ENCODE data around the gene ADPRH.

Gene ADPRH

DNA sequence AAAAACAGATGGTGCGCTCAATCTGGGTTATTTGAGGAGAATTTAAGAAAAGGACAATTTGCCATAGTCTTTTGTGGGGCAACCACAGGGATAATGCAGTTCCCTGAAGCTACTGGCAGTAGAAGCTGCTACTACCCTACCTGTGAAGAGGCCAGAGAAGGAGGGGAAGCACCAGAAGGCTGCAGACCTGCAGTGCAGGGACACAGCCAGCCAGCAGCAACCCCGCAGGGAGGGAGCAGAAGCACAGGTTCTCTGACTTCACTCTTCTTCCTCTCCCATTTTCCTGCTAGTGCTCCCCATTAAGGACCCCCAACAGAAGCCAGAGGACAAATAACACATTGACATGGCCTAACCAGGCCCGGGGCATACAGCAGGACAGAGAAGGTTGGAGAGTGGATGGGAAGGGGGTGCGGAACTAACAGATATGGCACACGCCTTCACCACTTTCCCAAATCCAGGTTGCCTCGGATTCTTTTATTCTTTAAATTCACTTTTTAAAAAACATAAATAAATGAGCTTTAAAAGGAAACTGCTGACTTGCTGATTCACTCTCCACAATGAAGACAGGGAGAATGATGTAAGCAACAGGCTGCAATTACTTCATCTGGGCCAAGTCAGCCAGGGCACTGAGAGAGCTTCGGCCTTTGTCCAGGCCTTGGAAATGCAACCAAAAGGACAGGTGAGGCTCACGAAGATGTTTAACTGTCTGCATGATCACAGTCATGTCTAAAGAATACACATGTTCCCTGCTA is 51.0 kb downstream of the ADPRH start:
- H2BK120ac ChIP-seq (ENCODE audit: low read depth, low read length): no peak overlapping the region
- peaks cover 7 to 12% of the 10 kb centered on the region in 2 donors for H3K4me1 ChIP-seq (ENCODE audit: control insufficient read depth in 2 of 2, insufficient read depth in 1 of 2, low read depth in 1 of 2, low read length in 2 of 2)
- no peak overlapping the region for H3K4ac ChIP-seq (ENCODE audit: low read length)
- H3K18ac ChIP-seq (ENCODE audit: low read length): no peak overlapping the region
- no peak overlapping the region for H3K14ac ChIP-seq (ENCODE audit: low read length)
- no peak overlapping the region for H3K9ac ChIP-seq (ENCODE audit: low read depth, low read length, poor library complexity)
- WGBS, 2 donors (ENCODE audit: extremely low coverage in 2 of 2, insufficient read length in 2 of 2, insufficient replicate concordance in 1 of 2): no CpG with 5 or more reads among the region's 8 CpGs
- H3K23ac ChIP-seq (ENCODE audit: low read depth, low read length, poor library complexity): no peak overlapping the region
- no peak overlapping the region for H2BK15ac ChIP-seq (ENCODE audit: low read length)
- no peak overlapping the region for H3K27ac ChIP-seq (replicated peaks; ENCODE audit: low read length)
- H2AFZ ChIP-seq (ENCODE audit: low read length): no peak overlapping the region
- no peaks in the 10 kb centered on the region for H3K36me3 ChIP-seq (replicated peaks in 1 of 2; ENCODE audit: control insufficient read depth in 2 of 2, insufficient read depth in 2 of 2, low read length in 2 of 2)
- no peaks in the 10 kb centered on the region for H3K79me1 ChIP-seq (ENCODE audit: low read depth, low read length)
- H3K9me3 ChIP-seq (replicated peaks in 1 of 2; ENCODE audit: control insufficient read depth in 2 of 2, insufficient read depth in 1 of 2, low read depth in 1 of 2, low read length in 2 of 2): no peaks in the 10 kb centered on the region
- H2BK12ac ChIP-seq (ENCODE audit: low read length): no peak overlapping the region
- H3K27me3 ChIP-seq (ENCODE audit: control insufficient read depth in 3 of 3, insufficient read depth in 3 of 3, low read depth in 1 of 3, low read length in 3 of 3): no peaks in the 10 kb centered on the region
- H2AK5ac ChIP-seq (ENCODE audit: low read depth, low read length): no peak overlapping the region
- H3K4me2 ChIP-seq (ENCODE audit: insufficient read depth, low read length, poor library complexity, severe bottlenecking): no peak overlapping the region
- no peak for DNase-seq (ENCODE audit: low spot score)
- no peak overlapping the region for H4K91ac ChIP-seq (ENCODE audit: low read depth, low read length, poor library complexity)
- no peak overlapping the region for H3K4me3 ChIP-seq (ENCODE audit: low read length in 2 of 2)
- no peak overlapping the region for H2BK5ac ChIP-seq (ENCODE audit: low read length)
- no peak overlapping the region for H4K8ac ChIP-seq (ENCODE audit: low read depth, low read length)

GRCh38 chr3:119630880-119631329 is 51.6 kb downstream of the ADPRH start:
- H3K9ac ChIP-seq (ENCODE audit: low read depth, low read length, poor library complexity): no peak overlapping the region
- peaks cover 3 to 9% of the 10 kb centered on the region in 2 donors for H3K4me1 ChIP-seq (ENCODE audit: control insufficient read depth in 2 of 2, insufficient read depth in 1 of 2, low read depth in 1 of 2, low read length in 2 of 2)
- H3K23ac ChIP-seq (ENCODE audit: low read depth, low read length, poor library complexity): no peak overlapping the region
- H3K4me2 ChIP-seq (ENCODE audit: insufficient read depth, low read length, poor library complexity, severe bottlenecking): no peak overlapping the region
- H2BK12ac ChIP-seq (ENCODE audit: low read length): no peak overlapping the region
- WGBS, 2 donors (ENCODE audit: extremely low coverage in 2 of 2, insufficient read length in 2 of 2, insufficient replicate concordance in 1 of 2): no CpG with 5 or more reads among the region's 7 CpGs
- no peak overlapping the region for H2AK5ac ChIP-seq (ENCODE audit: low read depth, low read length)
- H3K4ac ChIP-seq (ENCODE audit: low read length): no peak overlapping the region
- H3K27me3 ChIP-seq (ENCODE audit: control insufficient read depth in 3 of 3, insufficient read depth in 3 of 3, low read depth in 1 of 3, low read length in 3 of 3): no peaks in the 10 kb centered on the region
- H4K91ac ChIP-seq (ENCODE audit: low read depth, low read length, poor library complexity): no peak overlapping the region
- no peaks in the 10 kb centered on the region for H3K79me1 ChIP-seq (ENCODE audit: low read depth, low read length)
- no peaks in the 10 kb centered on the region for H3K36me3 ChIP-seq (replicated peaks in 1 of 2; ENCODE audit: control insufficient read depth in 2 of 2, insufficient read depth in 2 of 2, low read length in 2 of 2)
- no peak overlapping the region for H2BK5ac ChIP-seq (ENCODE audit: low read length)
- DNase-seq (ENCODE audit: low spot score): no peak
- H3K4me3 ChIP-seq (ENCODE audit: low read length in 2 of 2): no peak overlapping the region
- no peak overlapping the region for H3K18ac ChIP-seq (ENCODE audit: low read length)
- H3K27ac ChIP-seq (replicated peaks; ENCODE audit: low read length): no peak overlapping the region
- no peak overlapping the region for H2AFZ ChIP-seq (ENCODE audit: low read length)
- no peak overlapping the region for H2BK120ac ChIP-seq (ENCODE audit: low read depth, low read length)
- H2BK15ac ChIP-seq (ENCODE audit: low read length): no peak overlapping the region
- H3K9me3 ChIP-seq (replicated peaks in 1 of 2; ENCODE audit: control insufficient read depth in 2 of 2, insufficient read depth in 1 of 2, low read depth in 1 of 2, low read length in 2 of 2): no peaks in the 10 kb centered on the region
- no peak overlapping the region for H3K14ac ChIP-seq (ENCODE audit: low read length)
- H4K8ac ChIP-seq (ENCODE audit: low read depth, low read length): no peak overlapping the region

DNA sequence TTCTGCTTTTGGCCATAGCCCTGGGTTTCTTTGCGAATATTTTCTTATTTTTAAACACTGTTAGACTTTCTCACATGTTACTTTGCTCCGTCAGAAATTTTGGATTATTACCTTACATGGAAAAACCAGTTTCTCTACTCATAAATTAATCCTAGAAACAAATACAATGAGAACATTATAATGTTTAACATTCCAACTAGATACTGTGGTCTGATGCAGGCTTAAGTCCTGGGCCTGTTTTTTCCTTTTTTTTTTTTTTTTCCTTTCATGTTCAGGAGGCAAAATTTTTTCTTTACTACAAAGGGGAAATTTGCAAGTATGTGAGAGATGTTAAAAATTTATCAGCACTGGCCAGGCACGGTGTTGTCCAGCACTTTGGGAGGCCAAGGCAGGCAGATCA is 52.2 kb downstream of the ADPRH start:
- Histone ChIP-seq H3K79me1 (ENCODE audit: low read depth, low read length) (no peaks in the 10 kb centered on the region), H3K14ac (ENCODE audit: low read length) (no peak overlapping the region), H3K18ac (ENCODE audit: low read length) (no peak overlapping the region), H3K27me3 (ENCODE audit: control insufficient read depth in 3 of 3, insufficient read depth in 3 of 3, low read depth in 1 of 3, low read length in 3 of 3) (no peaks in the 10 kb centered on the region), H2AK5ac (ENCODE audit: low read depth, low read length) (no peak overlapping the region), H4K91ac (ENCODE audit: low read depth, low read length, poor library complexity) (no peak overlapping the region), H3K4ac (ENCODE audit: low read length) (no peak overlapping the region), H2BK120ac (ENCODE audit: low read depth, low read length) (no peak overlapping the region), H2BK5ac (ENCODE audit: low read length) (no peak overlapping the region), H2BK12ac (ENCODE audit: low read length) (no peak overlapping the region), H3K23ac (ENCODE audit: low read depth, low read length, poor library complexity) (no peak overlapping the region), H2AFZ (ENCODE audit: low read length) (no peak overlapping the region), H3K4me3 (ENCODE audit: low read length in 2 of 2) (no peak overlapping the region), H2BK15ac (ENCODE audit: low read length) (no peak overlapping the region), H3K36me3 (replicated peaks in 1 of 2; ENCODE audit: control insufficient read depth in 2 of 2, insufficient read depth in 2 of 2, low read length in 2 of 2) (no peaks in the 10 kb centered on the region), H3K4me2 (ENCODE audit: insufficient read depth, low read length, poor library complexity, severe bottlenecking) (no peak overlapping the region), H3K4me1 (ENCODE audit: control insufficient read depth in 2 of 2, insufficient read depth in 1 of 2, low read depth in 1 of 2, low read length in 2 of 2) (peaks cover 0 to 5% of the 10 kb centered on the region in 2 donors), H3K9me3 (replicated peaks in 1 of 2; ENCODE audit: control insufficient read depth in 2 of 2, insufficient read depth in 1 of 2, low read depth in 1 of 2, low read length in 2 of 2) (no peaks in the 10 kb centered on the region), H3K9ac (ENCODE audit: low read depth, low read length, poor library complexity) (no peak overlapping the region), H4K8ac (ENCODE audit: low read depth, low read length) (no peak overlapping the region), H3K27ac (replicated peaks; ENCODE audit: low read length) (no peak overlapping the region)
- no peak for DNase-seq (ENCODE audit: low spot score)
- WGBS, 2 donors (ENCODE audit: extremely low coverage in 2 of 2, insufficient read length in 2 of 2, insufficient replicate concordance in 1 of 2): no CpG with 5 or more reads among the region's 3 CpGs

DNA sequence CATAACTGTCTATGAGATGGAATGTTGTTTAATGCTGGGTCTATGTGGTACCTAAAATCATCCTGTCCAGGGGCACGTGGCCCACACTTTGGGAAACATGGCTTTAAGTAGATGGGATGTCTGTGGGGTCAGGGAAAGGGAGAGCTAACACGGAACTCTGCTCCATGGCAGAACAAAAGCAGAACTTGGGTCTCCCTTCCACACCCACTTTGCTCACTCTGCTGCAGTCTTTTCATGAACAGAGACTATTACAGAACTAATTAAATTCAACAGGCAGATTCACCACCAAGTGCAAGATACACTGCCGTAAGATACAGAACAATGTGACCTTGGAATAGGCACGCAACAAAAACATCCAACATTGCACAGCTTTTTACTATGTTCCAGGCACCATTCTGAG is 52.9 kb downstream of the ADPRH start:
- no peak for DNase-seq (ENCODE audit: low spot score)
- Histone ChIP-seq H3K4me1 (ENCODE audit: control insufficient read depth in 2 of 2, insufficient read depth in 1 of 2, low read depth in 1 of 2, low read length in 2 of 2) (peaks cover 0 to 5% of the 10 kb centered on the region in 2 donors), H3K9ac (ENCODE audit: low read depth, low read length, poor library complexity) (no peak overlapping the region), H3K27ac (replicated peaks; ENCODE audit: low read length) (no peak overlapping the region), H3K23ac (ENCODE audit: low read depth, low read length, poor library complexity) (no peak overlapping the region), H2AFZ (ENCODE audit: low read length) (no peak overlapping the region), H3K4ac (ENCODE audit: low read length) (no peak overlapping the region), H4K91ac (ENCODE audit: low read depth, low read length, poor library complexity) (no peak overlapping the region), H2BK15ac (ENCODE audit: low read length) (no peak overlapping the region), H3K18ac (ENCODE audit: low read length) (no peak overlapping the region), H3K27me3 (ENCODE audit: control insufficient read depth in 3 of 3, insufficient read depth in 3 of 3, low read depth in 1 of 3, low read length in 3 of 3) (no peaks in the 10 kb centered on the region), H3K36me3 (replicated peaks in 1 of 2; ENCODE audit: control insufficient read depth in 2 of 2, insufficient read depth in 2 of 2, low read length in 2 of 2) (no peaks in the 10 kb centered on the region), H2AK5ac (ENCODE audit: low read depth, low read length) (no peak overlapping the region), H3K79me1 (ENCODE audit: low read depth, low read length) (no peaks in the 10 kb centered on the region), H2BK120ac (ENCODE audit: low read depth, low read length) (no peak overlapping the region), H2BK12ac (ENCODE audit: low read length) (no peak overlapping the region), H3K4me3 (ENCODE audit: low read length in 2 of 2) (no peak overlapping the region), H2BK5ac (ENCODE audit: low read length) (no peak overlapping the region), H3K14ac (ENCODE audit: low read length) (no peak overlapping the region), H4K8ac (ENCODE audit: low read depth, low read length) (no peak overlapping the region), H3K4me2 (ENCODE audit: insufficient read depth, low read length, poor library complexity, severe bottlenecking) (no peak overlapping the region), H3K9me3 (replicated peaks in 1 of 2; ENCODE audit: control insufficient read depth in 2 of 2, insufficient read depth in 1 of 2, low read depth in 1 of 2, low read length in 2 of 2) (no peaks in the 10 kb centered on the region)
- no CpG with 5 or more reads among the region's 4 CpGs for WGBS, 2 donors (ENCODE audit: extremely low coverage in 2 of 2, insufficient read length in 2 of 2, insufficient replicate concordance in 1 of 2)
